PC-3 (cell line): ENCODE results near the gene CFAP54. TPM values are rescaled to one million over a fixed set of nuclear protein-coding genes. Genes with fewer than 3 reads are reported as not detected.

Experiments
- ATAC-seq: fragments of 200-7000 bp; cut with Tn5 transposase; 2 replicates; pipeline ENCODE4 v1.9.1; 2020; ENCODE audit warnings: mild to moderate bottlenecking, moderate library complexity
- BruUV-seq: library from RNA; stranded (reverse); fragments of 400-500 nt; replicated peaks from 2 replicates; lab custom pipeline; 2021; lab: Mats Ljungman, UMichigan
- CTCF ChIA-PET: fragments of 300-600 bp; sonication (Branson Sonifier 250); formaldehyde crosslinking; loops from one replicate; lab custom pipeline; 2022; ENCODE audit warnings: antibody characterized with exemption; lab: Charles Lee
- POLR2A ChIA-PET: fragments of 300-600 bp; sonication (Branson Sonifier 250); formaldehyde crosslinking; loops from one replicate; lab custom pipeline; 2022; ENCODE audit warnings: antibody characterized with exemption; ENCODE audit not compliant: unreplicated experiment; lab: Charles Lee
- DNase-seq: peaks from one replicate; pipeline ENCODE4 v3.0.0-alpha.2; 2015
- H2AFZ ChIP-seq: fragments of 300-600 bp; sonication (generic); 2 replicates; pipeline ENCODE4 v1.6.0; 2016; ENCODE audit warnings: antibody characterized with exemption, low read length
- H3F3A ChIP-seq: fragments of 300-600 bp; sonication (generic); one replicate; pipeline ENCODE4 v1.6.0; 2017; ENCODE audit warnings: antibody characterized with exemption, low read length, control low read depth, mild to moderate bottlenecking; ENCODE audit not compliant: unreplicated experiment
- H3K27ac ChIP-seq: fragments of 300-600 bp; sonication (generic); 2 replicates; pipeline ENCODE4 v1.5.1; 2016; ENCODE audit warnings: mild to moderate bottlenecking, low read length
- H3K27me3 ChIP-seq: fragments of 300-600 bp; sonication (generic); 2 replicates; pipeline ENCODE4 v1.6.1; 2016; ENCODE audit warnings: low read length, mixed read lengths
- H3K36me3 ChIP-seq: fragments of 300-600 bp; sonication (generic); 2 replicates; pipeline ENCODE4 v1.6.1; 2016; ENCODE audit warnings: low read depth, mixed run types, low read length, mixed read lengths
- H3K4me1 ChIP-seq: fragments of 300-600 bp; sonication (generic); 2 replicates; pipeline ENCODE4 v1.5.1; 2016; ENCODE audit warnings: low read length; ENCODE audit not compliant: insufficient read depth
- H3K4me2 ChIP-seq: fragments of 300-600 bp; sonication (generic); 2 replicates; pipeline ENCODE4 v1.6.0; 2016; ENCODE audit warnings: low read length
- H3K4me3 ChIP-seq: fragments of 300-600 bp; sonication (generic); 2 replicates; pipeline ENCODE4 v1.5.1; 2016; ENCODE audit warnings: mild to moderate bottlenecking, low read length, mixed read lengths
- H3K79me2 ChIP-seq: fragments of 300-600 bp; sonication (generic); 2 replicates; pipeline ENCODE4 v1.6.1; 2017; ENCODE audit warnings: low read length, mixed read lengths
- H3K9ac ChIP-seq: fragments of 300-600 bp; sonication (generic); 2 replicates; pipeline ENCODE4 v1.6.0; 2016; ENCODE audit warnings: mild to moderate bottlenecking, low read length
- H3K9me2 ChIP-seq: fragments of 300-600 bp; sonication (generic); replicated peaks from 2 replicates; pipeline ENCODE4 v1.6.1; 2016; ENCODE audit warnings: mixed run types, low read length, mixed read lengths
- H3K9me3 ChIP-seq: fragments of 300-600 bp; sonication (generic); 2 replicates; pipeline ENCODE4 v1.6.1; 2016; ENCODE audit warnings: low read length, mixed read lengths
- H4K20me1 ChIP-seq: fragments of 300-600 bp; sonication (generic); 2 replicates; pipeline ENCODE4 v1.6.1; 2016; ENCODE audit warnings: low read length, mixed read lengths
- CTCF ChIP-seq: fragments of 300-600 bp; sonication (generic); conservative IDR thresholded peaks from 2 replicates; pipeline ENCODE4 v1.5.1; 2017; ENCODE audit warnings: antibody characterized with exemption, low read depth, mild to moderate bottlenecking, low read length
- EZH2 ChIP-seq: fragments of 300-600 bp; sonication (generic); IDR thresholded peaks from one replicate; pipeline ENCODE4 v1.6.1; 2017; ENCODE audit warnings: antibody characterized with exemption, mild to moderate bottlenecking, low read length; ENCODE audit not compliant: unreplicated experiment
- EZH2phosphoT487 ChIP-seq: fragments of 300-600 bp; sonication (generic); IDR thresholded peaks from 2 replicates; pipeline ENCODE4 v1.6.1; 2018; ENCODE audit warnings: mild to moderate bottlenecking, antibody characterized with exemption, low read length, borderline replicate concordance
- intact Hi-C: fragments of 100-400 bp; cut with micrococcal nuclease; formaldehyde crosslinking; loops from 2 replicates; pipeline ENCODE4 v1.9.0; 2023
- total RNA-seq: library from RNA; depleted of rRNA; stranded (reverse); fragments of >200 nt; gene quantifications from 2 replicates; pipeline ENCODE4 v1.2.3, GENCODE V29; 2014

CFAP54 gene
- total RNA-seq, 1 experiment from 2014 or later: 0.77 TPM

GRCh38 chr12:96605684-96606083 is 116.3 kb downstream of the CFAP54 start:
- H2AFZ ChIP-seq: no peak overlapping the region
- no peaks in the 10 kb centered on the region for H3K9me3 ChIP-seq
- peaks cover 28% of the 10 kb centered on the region for H3K27me3 ChIP-seq
- H3F3A ChIP-seq: no peaks in the 10 kb centered on the region
- DNase-seq: no peak
- no peak for TF ChIP-seq CTCF
- TF ChIP-seq EZH2: no peak
- TF ChIP-seq EZH2phosphoT487: no peak
- H3K36me3 ChIP-seq: no peaks in the 10 kb centered on the region
- H4K20me1 ChIP-seq: no peaks in the 10 kb centered on the region
- H3K4me1 ChIP-seq: no peaks in the 10 kb centered on the region
- ChIA-PET POLR2A (no interaction called here), CTCF (no interaction called here)
- H3K4me3 ChIP-seq: no peak overlapping the region
- no TSS peak for BruUV-seq
- no peak for ATAC-seq
- H3K79me2 ChIP-seq: no peaks in the 10 kb centered on the region
- no peaks in the 10 kb centered on the region for H3K9me2 ChIP-seq
- H3K4me2 ChIP-seq: no peak overlapping the region
- intact Hi-C loops: no loop called here
- no peak overlapping the region for H3K9ac ChIP-seq
- no peak overlapping the region for H3K27ac ChIP-seq

GRCh38 chr12:96606134-96606533 is 116.8 kb downstream of the CFAP54 start:
- no peaks in the 10 kb centered on the region for H3K9me2 ChIP-seq
- no peaks in the 10 kb centered on the region for H3F3A ChIP-seq
- H3K27ac ChIP-seq: no peak overlapping the region
- intact Hi-C loops: no loop called here
- H3K9ac ChIP-seq: no peak overlapping the region
- no peak overlapping the region for H2AFZ ChIP-seq
- H3K27me3 ChIP-seq: peaks cover 28% of the 10 kb centered on the region
- CTCF ChIA-PET: interaction anchor here (0.5 kb wide), 1 partner anchor 12 kb away, joined by 4 read pairs; no protein-coding TSS in a partner anchor
- POLR2A ChIA-PET: no interaction called here
- no peaks in the 10 kb centered on the region for H3K4me1 ChIP-seq
- ATAC-seq (no peak), DNase-seq (no peak)
- no peak overlapping the region for H3K4me3 ChIP-seq
- no peaks in the 10 kb centered on the region for H4K20me1 ChIP-seq
- H3K4me2 ChIP-seq: no peak overlapping the region
- no peak for TF ChIP-seq CTCF
- TF ChIP-seq EZH2phosphoT487: no peak
- TF ChIP-seq EZH2: no peak
- no TSS peak for BruUV-seq
- no peaks in the 10 kb centered on the region for H3K36me3 ChIP-seq
- H3K79me2 ChIP-seq: no peaks in the 10 kb centered on the region
- H3K9me3 ChIP-seq: no peaks in the 10 kb centered on the region

GRCh38 chr12:96606644-96607043 is 117.3 kb downstream of the CFAP54 start:
- Histone ChIP-seq H3K27me3 (peaks cover 28% of the 10 kb centered on the region), H3K27ac (no peak overlapping the region), H4K20me1 (no peaks in the 10 kb centered on the region), H3K9me2 (no peaks in the 10 kb centered on the region), H3K4me1 (no peaks in the 10 kb centered on the region), H3K36me3 (no peaks in the 10 kb centered on the region), H3K79me2 (no peaks in the 10 kb centered on the region), H3K4me2 (no peak overlapping the region), H3K9me3 (no peaks in the 10 kb centered on the region), H2AFZ (no peak overlapping the region), H3K9ac (no peak overlapping the region), H3K4me3 (no peak overlapping the region), H3F3A (no peaks in the 10 kb centered on the region)
- no peak for TF ChIP-seq EZH2phosphoT487
- no peak for TF ChIP-seq CTCF
- TF ChIP-seq EZH2: no peak
- DNase-seq (no peak), ATAC-seq (no peak)
- CTCF ChIA-PET: interaction anchor here (0.5 kb wide), 1 partner anchor 11 kb away, joined by 4 read pairs; no protein-coding TSS in a partner anchor
- POLR2A ChIA-PET: no interaction called here
- intact Hi-C loops: no loop called here
- BruUV-seq: no TSS peak
